GM18505 (cell line): ENCODE measurements around the gene THRB.

Experiments used
- ATAC-seq: cut with Tn5 transposase; IDR thresholded peaks from one replicate; pipeline ENCODE4 v1.9.1; 2021; ENCODE audit not compliant: unreplicated experiment
- POLR2A ChIP-seq: IDR thresholded peaks from 4 replicates; pipeline ENCODE4 v1.6.1; 2011; ENCODE audit warnings: borderline replicate concordance; ENCODE audit not compliant: insufficient read depth, insufficient read length; ENCODE audit errors: extremely low read depth

THRB gene

DNA sequence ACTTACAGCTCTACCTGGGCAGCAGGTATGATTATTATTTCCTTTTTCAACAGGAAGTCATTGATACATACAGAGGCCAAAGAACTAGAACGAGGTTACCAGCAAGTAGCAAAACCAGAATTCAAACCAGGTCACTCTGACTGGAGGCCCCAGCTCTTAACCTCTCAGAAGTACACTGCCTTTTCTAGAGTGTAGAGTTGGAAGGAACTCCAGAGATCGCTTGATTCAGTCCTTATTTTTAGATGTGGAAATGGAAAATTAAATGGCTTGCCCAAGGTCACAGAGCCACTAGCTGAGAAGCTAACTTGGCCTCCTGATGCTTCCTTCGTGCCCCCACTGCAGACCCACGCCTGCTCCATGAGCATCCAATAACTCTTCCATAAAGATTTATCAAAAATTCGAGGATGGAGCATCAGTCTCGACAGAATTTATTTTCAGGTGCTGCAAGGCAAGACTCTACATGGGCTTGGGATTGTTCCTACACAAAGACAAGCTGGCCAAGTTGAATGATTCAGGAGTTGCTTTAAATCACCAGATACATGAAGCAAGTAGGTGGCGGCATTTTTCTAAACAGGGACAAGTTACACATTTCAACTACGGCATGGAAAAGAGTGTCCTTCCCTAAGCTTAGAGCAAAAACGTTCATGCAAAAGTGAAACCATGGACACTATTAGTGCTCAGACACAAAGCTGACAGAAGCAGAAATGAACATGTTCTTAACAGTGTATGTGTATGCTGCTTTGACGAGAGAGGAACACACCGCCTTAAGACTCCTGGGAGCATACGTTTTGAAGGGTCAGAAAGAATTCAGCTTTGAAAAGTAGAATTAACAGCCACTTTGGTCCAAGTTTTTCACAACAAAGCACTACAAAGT is 235.7 kb downstream of the THRB start:
- no peak for TF ChIP-seq POLR2A

DNA sequence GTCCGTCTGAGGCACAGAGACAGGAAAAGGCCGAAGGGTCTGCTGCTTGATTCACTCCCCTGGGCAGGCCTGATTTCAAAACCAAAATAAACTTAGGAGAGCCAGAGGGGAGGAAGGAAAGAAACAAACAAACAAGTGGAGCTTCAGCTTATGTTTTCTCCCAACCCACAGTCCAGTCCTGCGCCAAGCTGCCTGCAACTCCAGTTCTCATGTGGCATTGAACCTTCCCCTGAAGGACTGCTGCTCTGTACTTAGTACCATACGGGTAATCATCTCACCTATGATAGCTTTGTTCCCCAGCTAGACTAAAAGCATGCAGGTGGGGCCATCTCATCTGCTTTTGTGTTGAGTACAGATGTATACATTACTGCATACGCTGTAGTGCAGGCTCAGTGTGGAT is 236.4 kb downstream of the THRB start:
- no peak for TF ChIP-seq POLR2A
- ATAC-seq: no peak

More for the DNA sequence above, 235.7 kb downstream of the THRB start:
- ATAC-seq: no peak

DNA sequence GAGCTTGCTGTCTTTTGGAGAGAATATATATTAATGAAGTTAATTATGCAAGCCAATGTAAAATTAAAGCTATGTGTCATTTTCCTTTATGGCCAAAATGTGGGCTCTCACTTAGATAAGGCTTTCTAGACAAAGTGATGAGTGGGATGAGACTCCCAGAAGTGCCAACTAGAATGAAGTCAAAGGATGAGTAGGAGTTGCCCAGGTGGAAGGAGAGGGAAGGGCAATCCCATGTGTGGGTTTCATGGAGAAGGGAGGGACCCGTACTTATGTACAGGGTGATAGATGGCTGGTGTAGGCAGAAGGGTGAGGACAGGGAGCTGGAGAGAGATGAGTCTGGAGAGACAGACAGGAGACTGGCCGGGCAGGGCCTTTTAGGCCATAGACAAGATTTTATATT is 239.2 kb downstream of the THRB start:
- no peak for ATAC-seq
- TF ChIP-seq POLR2A: no peak

DNA sequence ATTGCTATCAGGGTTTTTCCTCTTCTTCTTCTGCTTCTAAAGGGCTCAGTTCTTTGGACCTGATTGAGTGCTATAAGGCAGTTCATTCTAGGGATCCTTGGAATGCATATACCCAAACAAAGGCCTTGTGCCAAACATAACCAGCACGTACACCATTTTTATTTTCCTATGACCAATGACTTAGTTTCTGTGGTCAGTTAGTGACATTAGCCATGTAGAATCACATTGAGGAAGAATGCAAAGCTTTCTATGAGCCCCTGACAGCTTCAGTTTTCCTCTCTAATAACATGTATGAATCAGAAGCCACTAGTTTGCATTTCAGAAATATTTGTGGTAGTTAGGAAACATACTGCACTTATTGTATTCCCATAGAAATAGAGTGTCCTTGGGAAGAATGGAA is 240.0 kb downstream of the THRB start:
- no peak for ATAC-seq
- no peak for TF ChIP-seq POLR2A

DNA sequence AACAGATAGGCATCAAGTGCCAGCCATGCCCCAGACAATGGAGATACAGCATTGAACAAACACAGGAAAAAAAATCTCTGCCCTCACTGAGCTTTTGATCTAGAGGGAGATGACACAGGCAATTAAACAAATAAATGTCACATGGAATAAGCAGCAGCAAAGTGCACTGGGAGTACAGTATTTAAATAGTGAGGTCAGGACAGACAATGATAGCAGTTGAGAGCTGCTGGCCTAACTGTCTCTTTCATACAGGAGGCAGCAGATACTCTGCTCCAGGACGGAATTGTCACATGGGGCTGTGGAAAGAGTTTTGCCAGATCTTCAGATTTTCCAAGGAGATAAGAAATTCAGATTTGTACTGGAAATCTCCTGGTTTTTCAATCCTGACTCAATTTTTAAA is 241.3 kb downstream of the THRB start:
- ATAC-seq: no peak
- TF ChIP-seq POLR2A: no peak

DNA sequence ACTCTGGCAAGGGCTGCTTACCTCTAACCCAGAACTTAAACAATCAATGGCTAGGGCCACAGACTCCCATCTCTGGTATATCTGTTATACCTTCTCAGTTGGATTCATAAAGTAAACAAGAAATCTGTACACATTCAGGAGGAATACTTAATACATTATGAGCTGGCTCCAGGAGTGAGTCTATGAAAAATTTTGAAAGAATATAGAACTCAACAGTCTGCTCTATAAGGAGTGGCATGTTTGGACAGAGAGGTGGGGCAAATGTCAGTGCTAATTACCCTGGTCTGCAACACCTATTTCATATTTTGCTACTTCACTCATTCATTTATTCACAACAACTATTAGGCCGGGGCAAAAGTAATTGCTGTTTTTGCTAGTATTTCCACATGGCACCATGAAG is 245.1 kb downstream of the THRB start:
- ATAC-seq: no peak
- no peak for TF ChIP-seq POLR2A

DNA sequence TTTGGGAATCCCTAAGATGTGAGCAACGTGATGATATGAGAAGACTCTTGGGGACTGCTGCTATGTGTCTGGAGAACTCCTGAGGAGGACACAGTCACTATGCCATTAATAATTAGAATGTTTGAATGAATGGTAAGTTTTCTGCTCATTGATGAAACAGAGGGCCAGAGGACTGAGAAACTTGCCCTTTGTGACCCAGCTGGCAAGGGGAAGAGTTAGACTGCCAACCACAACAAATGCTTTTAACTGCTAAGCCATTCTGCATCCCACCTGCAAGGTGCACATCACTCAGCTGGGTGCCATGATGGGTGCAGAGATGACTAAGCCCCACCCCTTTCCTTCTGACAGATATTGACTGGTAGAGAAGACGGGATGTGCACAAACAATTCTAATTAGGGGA is 249.6 kb downstream of the THRB start:
- ATAC-seq: no peak
- no peak for TF ChIP-seq POLR2A

DNA sequence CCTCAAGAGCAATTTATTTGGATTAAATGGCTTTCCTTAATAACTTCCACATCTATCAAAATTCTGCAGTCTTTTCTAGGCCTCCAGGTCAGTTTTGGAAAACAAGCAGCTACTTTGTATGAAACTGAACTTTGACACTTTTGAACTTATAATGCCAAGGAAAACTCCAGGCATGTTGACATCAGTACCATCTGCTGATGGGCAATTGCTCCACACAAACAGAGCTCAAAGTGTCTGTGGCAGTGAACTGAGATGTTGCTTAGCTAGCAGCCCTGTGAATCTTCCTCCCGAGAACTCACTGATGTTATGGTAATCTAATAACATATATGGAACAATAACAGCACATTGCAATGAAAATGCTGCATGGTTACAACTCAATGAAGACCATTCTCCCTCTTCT is 250.2 kb downstream of the THRB start:
- no peak for ATAC-seq
- no peak for TF ChIP-seq POLR2A

DNA sequence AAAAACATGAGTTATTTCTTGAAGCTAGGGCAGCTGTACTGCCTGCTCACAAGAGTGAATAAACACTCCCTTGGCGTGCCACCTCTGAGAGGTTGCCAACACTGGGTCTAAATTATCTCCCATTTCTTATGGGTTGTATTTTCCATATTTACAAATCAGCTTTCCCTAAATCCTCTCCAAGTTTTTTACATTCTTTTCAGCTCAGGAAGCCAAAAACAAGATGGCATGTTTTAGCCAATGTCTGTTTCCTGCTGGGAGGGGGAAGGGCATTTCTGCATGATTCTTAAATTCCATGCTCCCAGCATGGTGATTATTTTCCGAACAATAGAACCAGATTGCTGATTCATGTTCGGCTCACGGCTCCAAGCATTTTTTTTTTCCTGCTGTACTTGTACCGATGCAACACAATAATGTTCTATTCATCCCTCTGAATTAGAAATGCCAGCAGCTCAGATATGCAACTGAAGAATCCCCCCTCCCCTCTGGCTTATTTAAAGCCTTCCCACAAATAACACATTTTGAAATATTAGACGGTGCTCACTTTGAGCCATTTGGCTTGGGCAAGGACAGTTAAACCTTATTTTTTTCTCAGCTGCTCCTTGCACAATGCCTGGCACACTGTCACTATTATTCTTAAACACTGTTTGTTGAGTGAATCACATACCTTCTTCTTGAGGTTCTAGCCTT is 252.5 kb downstream of the THRB start:
- ATAC-seq: no peak
- TF ChIP-seq POLR2A: no peak

DNA sequence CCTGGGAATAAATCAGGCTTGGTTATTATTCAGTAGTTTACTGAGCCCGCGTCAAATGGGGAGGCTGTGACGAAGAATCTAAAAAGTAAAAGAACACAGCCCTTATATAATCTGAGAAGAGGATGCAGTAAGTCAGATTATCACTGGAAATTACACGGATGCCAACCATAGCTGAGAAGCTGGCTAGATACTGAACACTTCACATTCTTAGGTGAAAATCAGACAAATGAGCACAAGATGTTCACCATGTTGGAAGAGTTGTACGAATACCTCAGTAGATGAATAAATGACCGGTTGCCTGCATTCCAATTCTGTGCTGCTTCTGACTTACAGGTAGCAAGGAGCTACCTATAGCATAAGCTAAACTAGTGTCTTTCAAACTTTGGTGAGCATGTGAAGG is 254.3 kb downstream of the THRB start:
- ATAC-seq: no peak
- no peak for TF ChIP-seq POLR2A

DNA sequence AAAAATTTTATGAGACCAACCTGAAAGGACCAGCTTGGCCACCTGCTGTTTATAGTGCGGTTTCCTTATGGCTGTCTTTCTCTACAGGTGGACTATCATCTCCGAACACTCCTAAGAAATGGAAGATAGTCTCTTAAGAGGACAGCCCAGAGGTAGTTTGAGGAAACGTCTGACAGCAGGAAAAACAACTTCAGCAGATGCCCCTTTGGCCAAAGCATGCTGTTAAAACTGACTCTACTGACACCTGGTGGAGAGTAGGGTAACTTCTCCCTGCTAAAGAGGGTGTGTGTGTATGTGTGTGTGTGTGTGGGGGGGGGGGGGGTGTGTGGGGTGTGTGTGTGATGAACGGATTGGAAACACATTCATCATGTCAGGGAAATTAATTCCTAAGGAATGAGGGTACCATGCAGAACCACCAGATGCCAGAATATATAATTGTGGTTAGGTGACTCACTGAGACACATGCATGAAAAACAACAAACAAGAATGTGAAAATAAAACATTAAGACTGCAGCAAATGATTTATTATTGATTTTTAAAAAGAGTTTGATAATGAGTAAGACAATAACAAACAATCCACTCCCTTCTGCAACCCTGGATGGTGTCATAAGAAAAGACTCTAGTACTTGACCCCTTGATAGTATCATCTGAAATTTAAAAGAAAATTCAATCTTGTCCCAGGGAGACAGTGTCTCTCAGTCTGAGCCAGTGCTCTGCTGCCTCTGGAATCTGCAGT is 256.5 kb downstream of the THRB start:
- no peak for TF ChIP-seq POLR2A
- peak; percentile 75 for ATAC-seq

DNA sequence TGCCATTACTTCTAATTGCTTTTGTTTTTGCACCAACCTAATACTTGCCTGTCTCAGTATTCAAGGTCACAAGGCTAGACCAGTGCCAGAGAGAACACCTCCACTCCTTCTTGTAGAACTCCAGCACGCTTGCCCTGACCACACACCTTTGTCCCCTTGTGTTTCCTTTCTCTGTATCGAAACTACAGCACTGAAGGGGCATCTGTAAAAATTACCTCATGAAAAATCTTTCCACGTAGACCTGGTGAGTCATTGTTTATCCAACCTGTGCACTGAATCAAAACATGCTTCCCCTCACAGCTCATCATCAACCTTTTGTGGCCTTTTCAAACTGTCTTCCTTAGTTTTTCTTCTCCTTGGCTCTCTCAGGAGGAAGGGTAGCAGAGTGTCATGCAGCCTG is 259.5 kb downstream of the THRB start:
- TF ChIP-seq POLR2A: no peak
- ATAC-seq: no peak

DNA sequence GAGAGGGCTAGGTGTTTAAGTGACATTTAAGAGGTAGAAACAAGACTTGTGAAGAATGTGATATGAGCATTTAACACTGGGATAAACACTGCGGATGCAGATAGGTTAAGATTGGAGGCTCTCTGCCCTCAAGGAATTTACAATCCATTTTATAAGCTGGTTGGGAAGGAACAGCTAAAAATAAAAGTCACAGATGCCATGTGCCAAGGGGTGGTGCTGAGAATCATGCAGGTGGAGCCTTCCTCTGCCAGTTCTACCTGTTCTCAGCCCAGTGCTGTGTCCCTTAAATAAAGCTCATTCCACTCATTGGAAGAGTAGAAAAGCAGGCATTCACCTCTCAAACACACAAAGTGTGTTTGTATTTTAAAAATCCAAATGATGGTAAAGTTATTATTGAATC is 261.9 kb downstream of the THRB start:
- TF ChIP-seq POLR2A: no peak
- no peak for ATAC-seq
